GM21515 (cell line): ENCODE data around the gene HSH2D.

Experiments
- ATAC-seq: cut with Tn5 transposase; IDR thresholded peaks from one replicate; pipeline ENCODE4 v1.9.1; 2021; ENCODE audit not compliant: unreplicated experiment

Gene HSH2D

DNA sequence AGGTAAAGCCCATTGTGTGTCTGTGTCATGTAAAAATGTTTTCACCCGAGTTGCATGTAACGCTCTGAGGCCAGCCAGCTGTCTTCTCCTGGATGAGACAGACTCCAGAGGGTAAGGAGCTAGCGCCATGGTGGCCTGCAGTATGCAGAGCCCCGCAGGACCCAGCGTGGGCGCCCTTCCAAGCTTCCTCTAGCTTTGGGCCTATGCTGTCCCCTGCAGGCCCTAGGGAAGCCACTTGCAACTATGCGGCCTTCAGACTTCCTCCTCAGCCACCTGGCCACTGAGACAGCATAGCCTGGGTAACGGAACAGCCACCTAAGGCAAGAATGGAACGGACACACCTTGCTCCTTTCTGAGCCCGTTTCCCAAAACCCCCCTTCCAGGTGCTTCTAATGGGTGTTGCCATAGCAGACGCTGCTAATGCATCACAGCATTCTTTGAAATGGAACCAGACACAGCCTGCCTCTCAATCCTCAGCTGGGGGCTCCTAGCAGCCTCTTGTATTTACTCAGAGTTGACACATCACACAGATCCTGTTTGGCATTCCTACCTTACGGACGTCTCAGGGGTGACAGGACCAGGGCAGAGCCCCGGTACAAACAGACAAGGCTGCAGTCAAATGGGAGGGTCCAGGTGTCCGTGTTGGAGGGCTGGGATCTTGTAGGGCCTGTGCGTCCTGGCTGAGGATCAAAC, 47.9 kb downstream of the HSH2D start:
- ATAC-seq, result no peak

DNA sequence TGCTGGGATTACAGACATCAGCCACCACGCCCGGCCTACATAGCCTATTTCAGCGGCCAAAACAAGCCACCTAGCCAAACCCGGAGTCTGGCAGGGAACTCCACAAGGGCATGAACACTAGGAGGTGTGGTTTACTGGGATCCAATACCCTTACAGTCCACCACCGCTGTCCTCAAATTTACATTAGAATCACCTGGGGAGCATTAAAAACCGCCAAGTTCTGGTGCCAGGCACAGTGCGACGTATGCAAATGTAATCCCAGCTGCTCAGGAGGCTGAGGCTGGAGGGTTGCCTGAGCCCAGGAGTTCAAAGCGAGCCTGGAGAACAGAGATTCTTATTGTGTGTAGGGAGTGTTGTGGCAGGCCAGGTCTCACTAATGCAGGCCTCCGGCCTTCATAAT, 50.0 kb downstream of the HSH2D start:
- no peak for ATAC-seq

DNA sequence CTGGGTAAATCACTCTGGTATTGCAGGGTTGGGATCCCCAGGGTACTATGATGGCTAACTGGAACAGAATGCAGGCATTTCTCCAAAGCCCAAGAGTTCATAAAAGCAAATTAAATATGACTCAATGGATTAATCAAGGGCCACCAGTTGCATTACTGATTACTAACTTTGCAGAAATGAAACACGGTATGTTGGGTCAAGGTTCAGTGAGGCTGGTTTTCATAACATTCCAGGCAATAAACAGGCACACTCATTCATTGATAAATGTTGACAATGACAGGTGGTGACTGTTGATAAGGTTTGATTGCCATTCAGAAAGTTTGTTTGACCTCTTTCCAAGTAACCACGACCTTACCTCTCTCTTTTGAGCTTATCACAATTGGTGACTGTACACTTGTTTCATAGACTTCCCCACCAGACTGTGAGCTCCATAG, 53.7 kb downstream of the HSH2D start:
- no peak for ATAC-seq

DNA sequence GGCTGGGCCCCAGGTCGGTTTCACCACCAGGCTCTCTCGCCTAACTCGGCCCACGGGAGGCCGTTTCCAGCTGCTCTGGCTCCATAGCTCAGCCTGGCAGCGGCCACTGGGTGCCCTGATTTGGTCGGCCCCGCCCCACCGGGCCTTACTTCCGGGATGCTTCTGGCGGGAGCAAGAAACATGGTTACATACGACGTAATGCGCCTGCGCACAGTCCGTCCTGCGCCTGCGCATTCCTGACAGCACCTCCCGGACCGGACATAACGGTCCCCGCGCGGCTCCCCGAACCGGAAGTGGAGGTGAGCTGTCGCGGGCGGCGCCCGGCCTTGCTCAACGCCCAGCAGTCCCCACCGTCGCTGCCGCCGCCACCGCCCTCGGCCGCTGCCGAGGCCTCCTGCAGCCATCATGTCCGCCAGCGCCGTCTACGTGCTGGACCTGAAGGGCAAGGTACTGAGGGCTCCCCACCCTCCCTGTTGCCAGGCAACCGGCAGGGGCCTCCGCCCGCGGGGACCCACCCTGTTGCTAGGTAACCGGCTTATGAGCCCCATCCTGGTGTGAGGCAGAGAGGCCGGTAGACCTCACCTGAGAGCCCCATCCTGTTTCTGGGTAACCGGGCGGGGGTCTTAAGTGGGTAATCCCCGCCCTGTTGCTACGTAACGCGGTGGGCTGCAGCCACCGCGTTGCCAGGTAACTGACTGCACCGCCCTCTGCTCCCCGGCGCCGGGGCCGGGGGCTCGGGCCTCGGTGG, 54.3 kb downstream of the HSH2D start, which contains the start of gene AP1M1:
Gene AP1M1, plus strand, starts transcription at position 290 of the 748 bp plus-strand sequence. Its CDS starts 116 bp downstream, at position 406.
- ATAC-seq, result peak; percentile 69

DNA sequence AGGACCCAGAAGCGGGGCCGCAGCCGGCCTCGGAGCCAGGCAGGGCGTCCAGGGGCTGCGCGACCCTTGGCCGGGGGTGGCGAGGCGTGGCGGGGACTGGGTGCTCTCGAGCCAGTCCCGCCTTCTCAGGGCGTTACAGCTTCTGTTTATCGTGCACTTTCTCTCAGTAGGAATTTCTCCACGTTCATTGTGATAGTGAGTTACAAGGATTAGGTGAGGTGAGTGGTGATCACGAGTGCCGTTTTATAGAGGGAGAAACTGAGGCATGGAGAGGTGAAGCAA, 54.8 kb downstream of the HSH2D start:
- no peak for ATAC-seq

DNA sequence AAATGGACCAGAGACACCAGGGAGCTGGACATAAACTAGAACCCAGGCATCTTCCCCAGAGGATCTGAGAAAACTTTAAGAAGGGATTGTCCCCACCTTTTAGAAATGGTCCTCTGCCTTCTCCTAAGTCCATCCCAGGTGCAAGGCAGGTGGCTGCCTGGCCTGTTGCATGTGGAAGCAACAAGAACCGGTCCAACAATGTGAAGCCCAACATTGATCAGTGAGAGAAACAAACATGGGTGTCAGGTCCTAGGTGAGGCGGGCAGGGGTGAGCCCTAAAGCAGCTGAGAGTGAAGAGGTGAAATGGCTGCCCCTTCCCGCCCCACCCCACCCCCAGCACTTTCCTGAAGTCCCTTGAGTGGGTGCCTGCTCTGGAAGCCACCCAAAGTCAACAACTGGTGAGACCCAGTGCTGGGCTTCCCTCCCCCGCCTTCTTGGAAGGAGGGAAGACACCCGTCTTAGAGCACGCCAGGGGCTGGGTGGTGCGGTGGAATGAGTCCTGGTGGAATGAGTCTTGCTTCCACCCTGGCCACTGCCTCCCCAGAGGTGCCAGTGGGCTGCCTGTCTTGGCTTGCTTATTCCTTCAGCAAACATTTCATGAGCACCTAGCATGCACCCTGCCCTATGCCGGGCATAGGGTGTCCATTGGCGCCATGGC, 55.9 kb downstream of the HSH2D start:
- no peak for ATAC-seq

DNA sequence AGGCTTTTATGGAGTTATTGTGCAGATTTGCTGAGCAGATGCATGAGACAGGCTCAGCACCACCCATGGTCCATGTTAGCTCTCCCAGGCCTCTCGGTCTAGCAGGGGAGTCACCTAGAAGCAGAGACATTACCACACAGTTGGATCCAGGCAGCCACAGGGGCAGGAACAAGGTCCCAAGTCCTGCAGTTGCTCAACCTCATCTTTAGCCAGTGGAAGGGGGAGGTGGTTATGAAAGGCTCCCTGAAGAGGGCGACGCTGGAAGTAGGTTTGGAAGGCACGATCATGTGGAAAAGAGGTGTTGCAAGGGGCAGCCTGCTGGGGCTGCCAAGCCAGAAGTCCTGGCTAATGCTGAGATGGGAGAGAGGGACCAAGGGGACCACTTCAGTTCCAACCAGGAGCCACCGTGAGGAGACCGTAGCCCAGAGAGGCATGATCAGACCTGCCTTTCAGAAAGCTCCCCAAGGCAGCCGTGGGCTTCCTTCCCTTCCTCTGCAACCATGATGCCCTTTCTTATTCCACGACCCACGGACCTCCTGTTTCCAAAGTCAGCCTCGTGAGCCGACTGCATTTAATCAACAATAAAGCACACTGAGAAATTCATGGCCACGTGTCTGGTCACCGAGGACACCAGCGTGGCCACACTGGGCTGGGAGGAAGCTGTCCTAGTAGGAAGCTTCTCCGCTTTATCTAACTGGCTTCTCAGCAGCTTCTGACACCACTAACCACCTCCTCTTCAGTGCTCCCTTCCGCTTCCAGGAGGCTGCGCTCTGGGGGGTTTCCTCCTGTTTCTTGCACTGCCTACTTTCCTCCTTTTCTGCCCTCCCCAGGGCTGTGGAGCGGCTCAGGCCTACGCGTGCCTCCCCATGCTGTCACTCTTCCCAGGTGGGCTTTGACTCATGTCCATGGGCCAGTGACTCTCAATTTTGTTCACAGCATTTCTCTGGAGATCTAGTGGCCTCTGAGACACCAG, 56.8 kb downstream of the HSH2D start:
- ATAC-seq, result no peak

DNA sequence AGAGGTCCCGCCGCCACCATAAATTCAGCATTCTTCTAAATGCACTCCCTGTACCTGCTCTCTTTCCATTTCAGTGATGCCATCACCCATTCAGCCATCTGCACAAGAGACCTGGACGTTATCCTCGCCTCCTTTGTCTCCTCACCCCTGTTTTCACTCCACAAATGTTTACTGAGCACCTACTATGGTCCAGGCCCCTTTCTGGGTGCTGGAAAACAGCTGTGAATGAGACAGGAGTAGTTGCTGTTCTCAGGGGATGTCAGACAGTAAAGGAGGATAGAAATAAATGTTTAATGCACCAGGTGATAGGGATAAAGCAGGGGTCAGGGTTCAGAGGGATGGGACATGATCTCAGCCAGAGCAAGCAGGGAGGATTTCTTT, 57.5 kb downstream of the HSH2D start:
- ATAC-seq, result no peak

DNA sequence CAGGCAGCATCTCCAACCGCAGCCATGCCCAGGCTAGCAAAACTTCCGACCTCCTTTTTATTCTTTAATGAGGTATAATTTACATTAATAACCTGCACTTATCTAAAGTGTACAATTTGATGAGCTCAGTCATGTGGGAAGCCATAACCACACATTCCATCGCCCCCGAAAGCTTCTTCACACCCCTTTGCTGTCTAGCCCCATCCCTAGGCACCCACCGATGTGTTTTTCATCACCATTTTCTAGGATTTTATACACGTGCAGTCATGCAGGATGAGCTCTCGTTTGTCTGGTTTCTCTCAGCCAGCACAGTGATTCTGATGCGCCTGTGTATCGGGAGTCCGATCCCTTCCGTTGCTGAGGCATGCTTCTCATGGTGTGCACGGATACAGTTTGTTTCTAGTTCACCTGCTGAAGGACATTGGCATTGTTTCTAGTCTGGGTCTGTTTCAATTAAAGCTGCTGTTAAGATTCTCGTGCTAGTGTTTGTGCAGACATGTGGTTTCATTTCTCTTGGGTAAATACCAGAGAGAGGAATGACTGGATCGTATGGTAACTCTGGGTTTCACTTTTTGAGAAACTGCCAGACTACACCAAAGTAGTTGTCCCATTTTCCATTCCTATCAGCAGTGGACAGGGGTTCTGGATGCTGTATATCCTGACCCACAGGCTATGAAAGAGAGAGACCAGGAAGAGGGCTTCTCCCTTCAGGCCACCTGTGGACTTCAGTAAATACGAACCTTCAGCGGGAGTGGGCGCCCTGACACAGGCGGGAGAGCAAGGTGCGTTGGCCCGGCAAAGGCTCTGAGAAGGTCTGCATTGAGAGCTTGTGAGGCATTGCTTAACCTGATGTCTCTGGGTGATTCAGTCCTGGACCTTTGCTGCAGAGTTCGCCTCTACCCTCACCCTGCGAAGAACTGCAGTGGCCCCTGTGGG, 59.1 kb downstream of the HSH2D start:
- ATAC-seq, result no peak

DNA sequence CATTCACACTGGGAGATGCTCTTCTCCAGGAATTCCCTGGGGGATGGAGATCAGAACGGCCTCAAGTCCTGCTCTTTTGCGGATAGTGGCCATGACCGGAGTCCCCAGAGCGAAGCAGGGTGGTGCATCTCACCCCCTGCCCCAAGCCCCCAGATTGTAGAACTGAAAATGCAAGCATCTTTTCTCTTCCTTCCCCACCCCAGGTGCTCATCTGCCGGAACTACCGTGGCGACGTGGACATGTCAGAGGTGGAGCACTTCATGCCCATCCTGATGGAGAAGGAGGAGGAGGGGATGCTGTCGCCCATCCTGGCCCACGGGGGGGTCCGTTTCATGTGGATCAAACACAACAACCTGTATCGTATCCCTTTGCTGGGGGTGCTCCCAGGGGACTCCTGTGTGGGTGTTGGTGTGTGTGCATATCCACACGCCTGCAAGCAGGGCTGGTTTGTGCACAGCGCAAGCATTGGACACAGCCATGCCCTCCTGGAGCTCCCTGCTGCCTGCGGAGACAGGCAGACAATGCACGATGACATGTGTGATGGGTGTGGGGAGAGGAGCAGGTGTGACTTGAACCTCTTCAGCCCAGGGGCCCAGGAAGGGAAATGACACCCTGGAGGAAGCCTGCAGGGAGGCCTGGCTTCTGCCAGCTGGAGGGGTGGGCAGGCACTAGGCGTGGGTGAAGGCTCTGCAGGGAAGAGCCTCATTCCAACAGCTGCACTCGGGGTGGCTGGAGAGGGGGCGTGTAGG, 59.9 kb downstream of the HSH2D start:
- no peak for ATAC-seq

DNA sequence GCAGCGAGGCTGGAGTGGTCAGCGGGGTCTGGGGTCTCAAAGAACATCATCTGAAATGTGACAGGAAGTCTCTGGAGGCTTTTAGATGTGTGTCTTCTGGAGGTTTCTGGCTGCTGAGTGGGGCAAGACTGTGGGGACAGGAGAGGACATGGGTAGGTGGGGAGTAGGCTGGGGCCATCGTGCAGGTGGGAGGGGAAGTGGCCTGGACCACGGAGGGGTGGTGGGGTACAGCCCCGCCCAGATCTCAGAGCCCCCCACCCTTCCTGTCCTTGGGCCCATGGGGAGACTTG, 60.5 kb downstream of the HSH2D start:
- ATAC-seq, result no peak

DNA sequence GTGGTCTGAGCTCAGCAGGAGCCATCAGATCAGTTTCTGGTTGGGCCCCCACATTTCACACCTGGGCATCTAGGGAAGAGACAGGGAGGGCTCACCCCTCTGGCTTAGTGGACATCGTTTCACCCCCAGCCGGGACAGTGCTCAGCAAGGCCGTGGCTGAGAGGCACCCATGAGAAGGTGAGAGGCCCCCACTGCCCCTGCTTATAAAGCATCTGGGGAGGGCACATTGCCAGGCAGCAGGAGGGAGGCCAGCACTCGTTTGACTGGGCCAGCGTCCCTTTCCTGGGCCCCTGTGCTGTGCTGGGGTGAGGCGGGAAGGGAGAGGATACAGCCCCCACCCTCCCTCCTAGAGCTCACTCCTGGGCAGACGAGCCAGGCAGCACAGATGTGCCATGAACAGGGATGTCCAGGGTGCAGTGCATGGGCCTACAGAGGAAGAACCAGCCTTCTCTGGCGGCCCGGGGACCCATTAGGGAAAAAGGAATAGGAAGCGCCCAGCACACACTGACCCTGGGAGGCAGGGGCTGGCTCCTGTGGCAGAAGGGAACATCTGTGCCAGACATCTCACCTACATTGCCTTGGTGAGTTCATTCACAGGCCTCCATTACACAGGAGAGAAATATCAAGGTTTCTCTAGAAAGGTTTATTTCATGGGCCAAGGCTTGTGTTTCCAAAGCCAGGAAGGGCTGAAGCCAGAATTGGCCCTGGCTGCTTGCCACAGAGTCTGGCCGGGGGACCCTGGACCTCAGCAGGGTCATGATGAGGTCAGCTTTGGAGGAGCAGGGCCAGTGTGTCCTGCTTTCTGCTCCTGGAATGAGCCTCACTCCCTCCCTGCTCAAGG, 61.9 kb downstream of the HSH2D start:
- ATAC-seq, result no peak

DNA sequence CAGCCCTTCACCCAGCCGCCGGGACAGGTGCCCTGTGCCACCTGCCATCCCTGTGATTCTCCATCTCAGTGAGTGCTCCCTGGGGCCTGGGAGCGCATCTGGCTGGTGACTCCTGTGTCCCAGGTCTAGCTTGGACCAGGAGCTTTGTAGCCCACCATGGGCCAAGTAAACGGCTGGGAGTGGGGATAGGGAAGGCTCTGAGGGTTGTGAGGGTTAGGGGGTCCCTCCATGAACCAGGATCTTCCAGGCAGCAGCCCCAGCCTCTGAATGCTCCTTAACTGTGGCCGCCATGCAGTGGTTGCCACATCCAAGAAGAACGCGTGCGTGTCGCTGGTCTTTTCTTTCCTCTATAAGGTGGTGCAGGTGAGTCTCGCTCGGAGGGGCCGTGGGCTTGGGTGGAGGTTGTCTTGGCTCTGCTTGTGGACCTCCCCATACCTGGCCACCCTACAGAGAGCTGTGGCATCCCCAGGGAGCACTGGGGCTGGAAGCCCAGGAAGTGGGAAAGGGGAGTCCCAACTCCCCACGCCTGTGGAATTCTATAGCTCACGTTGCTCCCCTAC, 62.6 kb downstream of the HSH2D start:
- ATAC-seq, result no peak

DNA sequence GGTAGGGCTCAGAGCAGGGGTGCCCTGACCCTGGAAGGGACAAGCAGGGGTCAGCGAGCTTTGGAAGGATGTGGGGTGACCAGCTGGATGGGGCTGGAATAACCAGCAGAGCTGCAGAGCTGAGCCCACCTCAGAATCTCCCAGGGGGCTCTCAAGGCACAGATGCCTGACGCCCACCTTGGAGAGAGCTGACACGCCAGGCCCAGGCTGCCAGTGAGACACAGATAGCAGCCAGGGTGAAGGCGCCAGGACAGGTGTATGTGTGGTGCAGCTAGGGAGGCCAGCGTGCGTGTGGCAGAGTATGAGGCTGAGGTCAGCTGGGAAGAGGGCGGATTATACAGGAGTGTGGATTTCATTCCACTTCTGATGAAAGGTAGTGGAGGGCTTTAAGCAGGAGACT, 63.2 kb downstream of the HSH2D start:
- no peak for ATAC-seq

DNA sequence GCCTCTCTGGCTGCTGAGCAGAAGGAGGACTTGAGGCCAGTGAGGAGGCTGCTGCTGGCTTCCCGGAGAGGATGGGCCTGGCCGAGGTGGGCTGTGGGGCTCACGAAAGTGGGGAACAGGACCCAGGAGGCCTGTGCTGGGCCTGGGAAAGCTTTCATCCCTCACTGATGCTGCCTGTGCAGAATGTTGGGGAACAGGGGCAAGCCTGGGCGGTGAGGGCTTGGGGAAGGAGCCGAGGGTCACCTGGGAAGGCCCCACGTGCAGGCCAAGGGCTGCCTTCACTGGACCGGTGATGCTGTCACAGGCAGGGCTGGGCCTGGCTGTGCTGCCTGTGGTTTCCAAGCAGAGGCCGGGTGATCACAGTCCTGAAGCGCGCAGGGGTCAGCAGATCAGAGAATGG, 63.6 kb downstream of the HSH2D start:
- ATAC-seq, result no peak

DNA sequence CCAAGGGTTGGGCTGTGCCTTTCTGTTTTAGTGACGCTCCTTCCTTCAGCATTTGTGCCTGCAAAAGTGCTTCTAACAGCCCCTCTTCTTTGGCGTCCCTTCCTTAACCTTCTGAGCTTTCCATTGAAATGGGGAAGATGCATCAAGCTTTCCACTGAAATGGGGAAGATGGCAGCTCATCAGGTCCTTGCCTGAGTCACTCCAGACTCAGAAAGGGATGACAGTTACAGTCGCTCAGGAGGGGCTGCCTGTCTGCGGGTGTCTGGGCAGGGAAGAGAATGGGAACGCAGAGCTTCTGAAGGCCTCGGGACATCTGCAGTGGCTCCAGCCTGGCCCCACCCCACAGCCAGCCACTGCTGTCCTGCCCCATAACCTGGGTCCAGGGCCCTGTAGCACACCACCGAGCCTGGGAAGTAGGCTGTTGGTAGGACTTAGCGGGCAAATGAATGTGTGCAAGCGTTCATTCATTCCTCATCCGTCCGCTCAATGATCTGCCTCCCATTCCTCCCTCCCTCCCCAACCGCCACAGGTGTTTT, 64.1 kb downstream of the HSH2D start:
- ATAC-seq, result no peak
